Prostate gland (tissue), 2 donors: ENCODE results near the gene MTFP1. TPM values are rescaled to one million over a fixed set of nuclear protein-coding genes. Genes with fewer than 3 reads are reported as not detected.

Source experiments
- DNase-seq: peaks from one replicate; pipeline ENCODE4 v3.0.0-alpha.2; 2019; ENCODE audit warnings: low spot score
- H3K27ac ChIP-seq, 2 donors: fragments of 200-600 bp; sonication (generic); 2 replicates each; pipeline ENCODE4 v1.5.1; 2017 to 2019
- H3K27me3 ChIP-seq: fragments of 200-600 bp; sonication (generic); replicated peaks from 2 replicates; pipeline ENCODE4 v1.5.1; 2019; ENCODE audit not compliant: insufficient read depth
- H3K36me3 ChIP-seq, 2 donors: fragments of 200-600 bp; sonication (generic); 1 replicate in 1 of 2; 2 replicates in 1 of 2; pipeline versions ENCODE4 v1.5.1 to v1.8.1; 2017 to 2019
- H3K4me1 ChIP-seq: fragments of 200-600 bp; sonication (generic); replicated peaks from 2 replicates; pipeline ENCODE4 v1.5.1; 2019
- H3K4me3 ChIP-seq, 2 donors: fragments of 200-600 bp; sonication (generic); 2 replicates each; pipeline ENCODE4 v1.5.1; 2017 to 2019
- H3K9me3 ChIP-seq: fragments of 200-600 bp; sonication (generic); 2 replicates; pipeline ENCODE4 v1.5.1; 2017
- CTCF ChIP-seq, 4 experiments: fragments of 200-600 bp in 2 of 4; fragments of 450-650 bp in 2 of 4; sonication (generic) in 2 of 4; IDR thresholded peaks; 1 replicate in 3 of 4; 2 replicates in 1 of 4; pipeline ENCODE4 v1.5.1; 2016 to 2019; ENCODE audit warnings: antibody characterized with exemption in 4 of 4, mild to moderate bottlenecking in 2 of 4, moderate library complexity in 2 of 4
- POLR2A ChIP-seq: fragments of 450-650 bp; IDR thresholded peaks from one replicate; pipeline ENCODE4 v1.6.1; 2016; ENCODE audit warnings: antibody characterized with exemption, mild to moderate bottlenecking
- POLR2AphosphoS5 ChIP-seq: sonication (generic); formaldehyde crosslinking; IDR thresholded peaks from one replicate; pipeline ENCODE4 v1.6.1; 2017; ENCODE audit warnings: antibody characterized with exemption
- WGBS: methylation state at CpG from one replicate; pipeline ENCODE4 v1.1.5; 2018; 5-methylcytosine and 5-hydroxymethylcytosine counted together
- intact Hi-C: fragments of 100-400 bp; cut with DNase I; formaldehyde crosslinking; loops from one replicate; pipeline ENCODE4 v1.14.2; 2022
- total RNA-seq, 2 donors: library from RNA; depleted of rRNA; stranded (reverse); fragments of >200 nt; gene quantifications; one replicate each; pipeline ENCODE4 v1.1.0, GENCODE V29; 2016

Gene MTFP1
- total RNA-seq, 2 donors from 2014 or later, result 14.1 to 28.1 TPM

GRCh38 chr22:30432096-30432495, 6.5 kb downstream of the MTFP1 start:
- no peak for DNase-seq

GRCh38 chr22:30432520-30432919, 7.0 kb downstream of the MTFP1 start:
- 64% methylated on average over 2 of the region's 2 CpGs for WGBS
- no peaks in the 10 kb centered on the region for H3K9me3 ChIP-seq
- TF ChIP-seq CTCF (IDR thresholded peaks at IDR 0.05) (no peak), POLR2AphosphoS5 (no peak), POLR2A (no peak)
- H3K27ac ChIP-seq, result no peak overlapping the region
- no peak for DNase-seq
- H3K4me3 ChIP-seq, result no peak overlapping the region
- no peaks in the 10 kb centered on the region for H3K4me1 ChIP-seq
- no peaks in the 10 kb centered on the region for H3K36me3 ChIP-seq
- H3K27me3 ChIP-seq, result no peaks in the 10 kb centered on the region
- intact Hi-C loops, result no loop called here

More at GRCh38 chr22:30432096-30432495, 6.5 kb downstream of the MTFP1 start:
- TF ChIP-seq POLR2AphosphoS5 (no peak), POLR2A (no peak), CTCF (IDR thresholded peaks at IDR 0.05) (no peak)
- no peak overlapping the region for H3K4me3 ChIP-seq
- no peak overlapping the region for H3K27ac ChIP-seq
- H3K4me1 ChIP-seq, result no peaks in the 10 kb centered on the region
- intact Hi-C loops, result no loop called here
- H3K9me3 ChIP-seq, result no peaks in the 10 kb centered on the region
- 89% methylated on average over 4 of the region's 4 CpGs for WGBS
- no peaks in the 10 kb centered on the region for H3K27me3 ChIP-seq
- H3K36me3 ChIP-seq, result no peaks in the 10 kb centered on the region

GRCh38 chr22:30433227-30433626, 7.7 kb downstream of the MTFP1 start:
- Histone ChIP-seq H3K36me3 (no peaks in the 10 kb centered on the region), H3K9me3 (no peaks in the 10 kb centered on the region), H3K27me3 (no peaks in the 10 kb centered on the region), H3K4me1 (no peaks in the 10 kb centered on the region), H3K27ac (no peak overlapping the region), H3K4me3 (no peak overlapping the region)
- intact Hi-C loops, result no loop called here
- no peak for TF ChIP-seq POLR2A
- no peak for TF ChIP-seq CTCF (IDR thresholded peaks at IDR 0.05)
- no peak for TF ChIP-seq POLR2AphosphoS5
- DNase-seq, result no peak
- 95% methylated on average over 3 of the region's 3 CpGs for WGBS

GRCh38 chr22:30433773-30434172, 8.2 kb downstream of the MTFP1 start:
- Histone ChIP-seq H3K27ac (no peak overlapping the region), H3K4me3 (no peak overlapping the region), H3K4me1 (no peaks in the 10 kb centered on the region), H3K27me3 (no peaks in the 10 kb centered on the region), H3K9me3 (no peaks in the 10 kb centered on the region), H3K36me3 (no peaks in the 10 kb centered on the region)
- intact Hi-C loops, result no loop called here
- 100% methylated on average over 1 of the region's 1 CpG for WGBS
- DNase-seq, result no peak
- TF ChIP-seq POLR2A (no peak), POLR2AphosphoS5 (no peak), CTCF (IDR thresholded peaks at IDR 0.05) (no peak)

GRCh38 chr22:30434843-30435242, 9.3 kb downstream of the MTFP1 start:
- Histone ChIP-seq H3K36me3 (no peaks in the 10 kb centered on the region), H3K4me3 (no peak overlapping the region), H3K27me3 (no peaks in the 10 kb centered on the region), H3K4me1 (no peaks in the 10 kb centered on the region), H3K27ac (no peak overlapping the region), H3K9me3 (no peaks in the 10 kb centered on the region)
- WGBS, result 50% methylated on average over 1 of the region's 1 CpG
- TF ChIP-seq POLR2A (no peak), POLR2AphosphoS5 (no peak), CTCF (IDR thresholded peaks at IDR 0.05) (no peak)
- intact Hi-C loops, result no loop called here
- DNase-seq, result no peak
